Lung (tissue), 12 donors: ENCODE data around the gene DACH2. TPM values are rescaled to one million over a fixed set of nuclear protein-coding genes. Genes with fewer than 3 reads are reported as not detected.
"Not testable (repeated sequence)": the region's sequence is repeated elsewhere in the genome, so short reads cannot be mapped to it uniquely, and the experiment has no call there.

Experiments used
- ATAC-seq: fragments of 200-7000 bp; cut with Tn5 transposase; one replicate; pipeline ENCODE4 v1.9.1; 2020; ENCODE audit warnings: moderate number of reproducible peaks; ENCODE audit not compliant: insufficient read depth, low FRiP score
- DNase-seq, 3 donors: peaks; one replicate each; pipeline ENCODE4 v3.0.0-alpha.2; 2013 to 2017
- H3K27ac ChIP-seq, 2 donors: one replicate each; pipeline ENCODE4 v1.5.1; 2013; ENCODE audit warnings: mild to moderate bottlenecking in 2 of 2, moderate library complexity in 2 of 2, control low read depth in 1 of 2, inconsistent platforms in 1 of 2, low read depth in 1 of 2, low read length in 1 of 2
- H3K27me3 ChIP-seq, 3 donors: one replicate each; pipeline ENCODE4 v1.5.1; 2013; ENCODE audit warnings: low read length in 2 of 3; ENCODE audit not compliant: control insufficient read depth in 3 of 3, insufficient read depth in 3 of 3
- H3K36me3 ChIP-seq, 4 donors: one replicate each; pipeline ENCODE4 v1.5.1; 2013; ENCODE audit warnings: low read length in 4 of 4, mild to moderate bottlenecking in 1 of 4, moderate library complexity in 1 of 4; ENCODE audit not compliant: control insufficient read depth in 4 of 4, insufficient read depth in 4 of 4
- H3K4me1 ChIP-seq, 5 donors: one replicate each; pipeline ENCODE4 v1.5.1; 2013; ENCODE audit warnings: low read length in 5 of 5, mild to moderate bottlenecking in 2 of 5, moderate library complexity in 1 of 5; ENCODE audit not compliant: control insufficient read depth in 5 of 5, insufficient read depth in 5 of 5
- H3K4me3 ChIP-seq: one replicate; pipeline ENCODE4 v1.5.1; 2013; ENCODE audit warnings: mild to moderate bottlenecking, control low read depth, moderate library complexity
- H3K9ac ChIP-seq, 2 donors: one replicate each; pipeline ENCODE4 v1.5.1; 2013; ENCODE audit warnings: low read length in 2 of 2, control low read depth in 1 of 2; ENCODE audit not compliant: insufficient read depth in 1 of 2
- H3K9me3 ChIP-seq, 4 donors: one replicate each; pipeline ENCODE4 v1.5.1; 2013; ENCODE audit warnings: low read length in 3 of 4, mild to moderate bottlenecking in 1 of 4, moderate library complexity in 1 of 4; ENCODE audit not compliant: control insufficient read depth in 4 of 4, insufficient read depth in 3 of 4
- WGBS, 2 donors: extraction: QIAGEN DNeasy Blood & Tissue Kit; methylation state at CpG; one replicate each; pipeline ENCODE4 v1.1.7; 2013; 5-methylcytosine and 5-hydroxymethylcytosine counted together
- polyA plus RNA-seq, 2 donors: library from polyadenylated mRNA; stranded (reverse); fragments of 200-250 nt; gene quantifications; one replicate each; pipeline ENCODE4 v1.2.1, GENCODE V29; 2013
- total RNA-seq, 2 donors: library from RNA; depleted of rRNA in 1 of 2; stranded (reverse); fragments of >200 nt in 1 of 2; gene quantifications; one replicate each; pipeline ENCODE4 v1.2.1, GENCODE V29; 2014 to 2021
- TF ChIP-seq, protein P1 (sequence below): IDR thresholded peaks from 2 replicates; pipeline ENCODE4 v1.5.1; 2012; ENCODE audit warnings: mild to moderate bottlenecking; ENCODE audit errors: control extremely low read depth, extremely low read depth
- donor health status: control.
- donor health status: control.
- donor health status: Bipolar disorder and iron deficiency.
- donor health status: healthy.
- donor health status: DM: yes; HTN: yes; CAD: no.

The DACH2 gene
- total and polyA plus RNA-seq, 4 donors = 0.03 to 4.6 TPM; not detected in 2

DNA sequence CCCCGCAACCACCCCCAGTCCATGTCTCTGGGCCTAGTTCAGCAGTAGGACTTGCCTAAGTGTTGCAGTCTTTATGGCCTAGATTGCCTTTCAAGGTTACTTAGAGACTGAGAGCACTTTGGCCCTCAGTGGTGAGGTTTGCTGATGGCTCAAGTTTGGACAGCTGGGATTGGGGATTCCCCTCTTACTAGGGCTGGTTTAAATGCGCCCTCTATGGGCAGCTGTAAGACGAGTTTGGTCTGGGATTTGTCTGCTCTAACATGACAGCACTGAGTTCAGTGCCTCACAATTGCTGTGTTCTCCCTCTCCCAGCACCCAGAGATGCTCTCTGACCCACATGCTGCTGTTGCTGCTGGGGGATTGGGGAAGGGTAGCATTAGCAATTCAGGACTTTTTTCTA lies 23.1 kb downstream of the DACH2 start:
- WGBS, 2 donors = 35 to 41% methylated on average over 3 of the region's 3 CpGs
- Histone ChIP-seq H3K9me3 (no peaks in the 10 kb centered on the region), H3K27me3 (no peaks in the 10 kb centered on the region), H3K9ac (no peak overlapping the region), H3K4me3 (no peak overlapping the region), H3K4me1 (no peaks in the 10 kb centered on the region), H3K36me3 (no peaks in the 10 kb centered on the region), H3K27ac (no peak overlapping the region)
- ATAC-seq (no peak), DNase-seq (peak in 2 of 3 donors; percentile 5 to 18)
- TF ChIP-seq, protein P1, sequence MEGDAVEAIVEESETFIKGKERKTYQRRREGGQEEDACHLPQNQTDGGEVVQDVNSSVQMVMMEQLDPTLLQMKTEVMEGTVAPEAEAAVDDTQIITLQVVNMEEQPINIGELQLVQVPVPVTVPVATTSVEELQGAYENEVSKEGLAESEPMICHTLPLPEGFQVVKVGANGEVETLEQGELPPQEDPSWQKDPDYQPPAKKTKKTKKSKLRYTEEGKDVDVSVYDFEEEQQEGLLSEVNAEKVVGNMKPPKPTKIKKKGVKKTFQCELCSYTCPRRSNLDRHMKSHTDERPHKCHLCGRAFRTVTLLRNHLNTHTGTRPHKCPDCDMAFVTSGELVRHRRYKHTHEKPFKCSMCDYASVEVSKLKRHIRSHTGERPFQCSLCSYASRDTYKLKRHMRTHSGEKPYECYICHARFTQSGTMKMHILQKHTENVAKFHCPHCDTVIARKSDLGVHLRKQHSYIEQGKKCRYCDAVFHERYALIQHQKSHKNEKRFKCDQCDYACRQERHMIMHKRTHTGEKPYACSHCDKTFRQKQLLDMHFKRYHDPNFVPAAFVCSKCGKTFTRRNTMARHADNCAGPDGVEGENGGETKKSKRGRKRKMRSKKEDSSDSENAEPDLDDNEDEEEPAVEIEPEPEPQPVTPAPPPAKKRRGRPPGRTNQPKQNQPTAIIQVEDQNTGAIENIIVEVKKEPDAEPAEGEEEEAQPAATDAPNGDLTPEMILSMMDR = no peak

DNA sequence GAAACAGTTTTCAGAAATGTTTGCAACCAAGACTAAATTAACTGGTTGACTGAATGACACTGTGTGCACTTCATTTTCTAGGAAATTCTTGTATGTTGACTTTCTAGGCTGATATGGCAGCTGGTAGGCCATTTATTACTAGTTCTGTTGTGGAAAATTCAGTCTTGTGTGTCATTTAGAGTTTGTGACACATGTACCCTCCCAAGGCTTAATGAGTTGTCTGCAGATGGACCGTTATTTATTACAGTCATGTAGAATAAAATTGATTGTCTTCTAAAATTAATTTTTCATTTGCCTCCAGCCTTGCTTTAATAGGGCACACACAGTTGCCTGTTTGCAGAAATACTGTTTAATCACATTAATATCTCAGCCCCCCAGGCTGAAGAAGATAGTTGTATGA lies 30.7 kb downstream of the DACH2 start:
- 57 to 86% methylated on average over 1 of the region's 1 CpG for WGBS, 2 donors
- DNase-seq = no peak
- Histone ChIP-seq H3K27ac (no peak overlapping the region), H3K9me3 (no peaks in the 10 kb centered on the region), H3K27me3 (peaks cover 0 to 5% (median 0%) of the 10 kb centered on the region in 3 donors), H3K4me3 (no peak overlapping the region), H3K4me1 (no peaks in the 10 kb centered on the region), H3K36me3 (no peaks in the 10 kb centered on the region), H3K9ac (no peak overlapping the region)
- no peak for ATAC-seq
- TF ChIP-seq, protein P1 = no peak

DNA sequence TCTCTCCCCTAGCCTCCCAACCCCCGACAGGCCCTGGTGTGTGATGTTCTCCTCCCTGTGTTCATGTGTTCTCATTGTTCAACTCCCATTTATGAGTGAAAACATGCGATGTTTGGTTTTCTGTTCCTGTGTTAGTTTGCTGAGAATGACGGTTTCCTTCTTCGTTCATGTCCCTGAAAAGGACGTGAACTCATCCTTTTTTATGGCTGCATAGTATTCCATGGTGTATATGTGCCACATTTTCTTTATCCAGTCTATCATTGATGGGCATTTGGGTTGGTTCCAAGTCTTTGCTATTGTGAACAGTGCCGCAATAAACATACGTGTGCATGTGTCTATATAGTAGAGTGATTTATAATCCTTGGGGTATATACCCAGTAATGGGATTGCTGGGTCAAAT lies 33.1 kb downstream of the DACH2 start:
- not testable (repeated sequence) for ATAC-seq, H3K27ac ChIP-seq, H3K4me1 ChIP-seq, H3K27me3 ChIP-seq, H3K4me3 ChIP-seq, H3K36me3 ChIP-seq, H3K9me3 ChIP-seq, H3K9ac ChIP-seq, DNase-seq
- 89 to 95% methylated on average over 7 of the region's 7 CpGs for WGBS, 2 donors

DNA sequence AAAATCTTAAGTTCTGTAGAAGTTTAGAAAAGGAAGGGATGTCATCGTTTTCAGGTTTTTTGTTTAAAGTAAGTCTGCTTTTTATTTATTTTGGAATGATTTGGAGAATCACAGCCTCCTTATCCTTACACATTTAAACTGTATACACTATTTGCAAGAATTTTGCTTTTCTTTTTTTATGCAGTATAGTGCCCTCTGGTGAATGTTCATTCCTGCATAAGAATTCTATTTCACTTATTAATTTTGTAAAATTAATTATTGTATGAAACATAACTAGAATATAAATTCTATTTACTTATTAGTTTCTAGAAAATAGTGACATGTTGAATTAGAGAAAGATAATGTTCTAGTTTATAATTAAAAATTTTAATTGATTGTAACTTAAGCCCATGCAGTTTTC lies 44.6 kb downstream of the DACH2 start:
- no peaks in the 10 kb centered on the region for H3K27me3 ChIP-seq
- DNase-seq = no peak
- no peak overlapping the region for H3K27ac ChIP-seq
- 36 to 81% methylated on average over 1 of the region's 1 CpG for WGBS, 2 donors
- TF ChIP-seq, protein P1 = no peak
- no peak overlapping the region for H3K4me3 ChIP-seq
- no peak for ATAC-seq
- H3K4me1 ChIP-seq = no peaks in the 10 kb centered on the region
- H3K36me3 ChIP-seq = no peaks in the 10 kb centered on the region
- H3K9me3 ChIP-seq = peaks cover 0 to 6% (median 3%) of the 10 kb centered on the region in 4 donors
- no peak overlapping the region for H3K9ac ChIP-seq
